Measurements from ENCODE around the gene SLC13A5. TPM values are rescaled to one million over a fixed set of nuclear protein-coding genes. Genes with fewer than 3 reads are reported as not detected.
"Not testable (repeated sequence)": the region's sequence is repeated elsewhere in the genome, so short reads cannot be mapped to it uniquely, and the experiment has no call there.

SLC13A5 gene
- total and polyA plus RNA-seq, 5 donors from 2014 or later = not detected

DNA sequence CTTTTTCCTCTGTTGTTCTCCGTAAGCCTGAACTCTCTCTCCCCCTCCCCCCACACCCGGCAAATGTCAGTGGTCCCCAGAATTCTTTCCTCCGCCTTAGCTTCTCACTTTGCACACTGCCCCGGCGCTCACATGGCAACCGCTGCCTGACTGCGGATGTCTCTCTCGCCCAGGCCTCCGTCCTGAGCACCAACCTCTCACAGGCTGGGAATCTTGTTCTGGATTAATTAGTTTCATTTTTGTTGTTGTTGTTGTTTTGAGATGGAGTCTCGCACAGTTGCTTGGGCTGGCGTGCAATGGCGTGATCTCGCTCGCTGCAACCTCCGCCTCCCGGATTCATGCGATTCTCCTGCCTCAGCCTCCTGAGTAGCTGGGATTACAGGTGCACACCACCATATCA is 45.0 kb downstream of the SLC13A5 start:
- Histone ChIP-seq H3K9me3 (ENCODE audit: control insufficient read depth in 2 of 2, low read length in 2 of 2) (no peaks in the 10 kb centered on the region), H3K4me1 (ENCODE audit: control insufficient read depth, insufficient read depth, low read length, poor library complexity, severe bottlenecking) (no peaks in the 10 kb centered on the region), H3K27me3 (ENCODE audit: control insufficient read depth, insufficient read depth, low read length) (no peaks in the 10 kb centered on the region), H3K4me3 (ENCODE audit: low read depth, low read length) (no peak overlapping the region), H3K36me3 (ENCODE audit: control insufficient read depth, insufficient read depth, low read length) (no peaks in the 10 kb centered on the region), H3K27ac (ENCODE audit: insufficient read depth, low read length, poor library complexity, severe bottlenecking) (no peak overlapping the region)
- ATAC-seq (ENCODE audit: low read depth in 2 of 2) (no peak), DNase-seq (no peak)
- peaks cover 0 to 8% (median 5%) of the 10 kb centered on the region in 4 donors for H3K4me1 Mint-ChIP-seq
- peaks cover 11% of the 10 kb centered on the region for H3K36me3 Mint-ChIP-seq
- no peak overlapping the region for H3K4me3 Mint-ChIP-seq
- H3K9me3 Mint-ChIP-seq = no peaks in the 10 kb centered on the region
- H3K27ac Mint-ChIP-seq = no peak overlapping the region
- H3K27me3 Mint-ChIP-seq = no peaks in the 10 kb centered on the region

DNA sequence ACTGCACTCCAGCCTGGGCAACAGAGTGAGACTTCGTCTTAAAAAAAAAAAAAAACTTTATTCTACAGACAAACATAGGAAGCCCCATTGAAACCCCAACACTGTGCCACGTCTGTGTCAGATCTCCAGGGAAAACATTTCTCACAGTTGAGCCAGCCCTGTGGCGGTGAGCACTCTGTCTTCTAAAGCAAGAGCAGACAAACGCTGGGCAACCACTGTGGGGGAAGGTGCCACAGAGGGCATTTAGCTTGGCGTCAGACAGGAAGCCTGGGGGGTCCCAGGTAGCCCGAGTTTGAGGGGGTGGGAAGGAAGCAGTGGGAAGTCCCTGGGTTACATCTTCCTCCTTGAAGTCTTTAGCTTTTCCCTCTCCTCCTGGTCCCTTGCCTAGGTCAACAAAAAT is 45.7 kb downstream of the SLC13A5 start:
- no peaks in the 10 kb centered on the region for H3K4me1 ChIP-seq (ENCODE audit: control insufficient read depth, insufficient read depth, low read length, poor library complexity, severe bottlenecking)
- Mint-ChIP-seq H3K27me3 (no peaks in the 10 kb centered on the region), H3K4me3 (no peak overlapping the region), H3K36me3 (peaks cover 11% of the 10 kb centered on the region), H3K27ac (no peak overlapping the region), H3K9me3 (no peaks in the 10 kb centered on the region), H3K4me1 (peaks cover 0 to 8% (median 5%) of the 10 kb centered on the region in 4 donors)
- peaks cover 1% of the 10 kb centered on the region for H3K36me3 ChIP-seq (ENCODE audit: control insufficient read depth, insufficient read depth, low read length)
- H3K27ac ChIP-seq (ENCODE audit: insufficient read depth, low read length, poor library complexity, severe bottlenecking) = no peak overlapping the region
- no peak for ATAC-seq (ENCODE audit: low read depth in 2 of 2)
- H3K9me3 ChIP-seq (ENCODE audit: control insufficient read depth in 2 of 2, low read length in 2 of 2) = no peaks in the 10 kb centered on the region
- H3K27me3 ChIP-seq (ENCODE audit: control insufficient read depth, insufficient read depth, low read length) = no peaks in the 10 kb centered on the region
- no peak for DNase-seq
- H3K4me3 ChIP-seq (ENCODE audit: low read depth, low read length) = no peak overlapping the region

DNA sequence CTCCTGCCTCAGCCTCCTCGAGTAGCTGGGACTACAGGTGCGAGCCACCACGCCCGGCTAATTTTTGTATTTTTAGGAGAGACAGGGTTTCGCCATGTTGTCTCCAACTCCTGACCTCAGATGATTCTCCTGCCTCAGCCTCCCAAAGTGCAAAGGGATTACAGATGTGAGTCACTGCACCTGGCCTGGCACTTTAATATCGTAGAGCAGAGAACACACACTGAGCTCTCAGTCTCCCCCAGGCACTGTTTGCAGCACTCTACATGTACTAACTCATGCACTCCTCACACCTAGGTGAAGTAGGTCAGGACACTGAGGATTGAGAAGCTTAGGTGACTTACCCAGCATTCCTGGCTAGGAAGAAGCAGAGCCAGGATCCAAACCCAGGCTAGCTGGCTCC is 46.6 kb downstream of the SLC13A5 start:
- no peaks in the 10 kb centered on the region for H3K9me3 Mint-ChIP-seq
- no peak overlapping the region for H3K27ac Mint-ChIP-seq
- no peaks in the 10 kb centered on the region for H3K27me3 Mint-ChIP-seq
- no peaks in the 10 kb centered on the region for H3K27me3 ChIP-seq (ENCODE audit: control insufficient read depth, insufficient read depth, low read length)
- H3K4me3 ChIP-seq (ENCODE audit: low read depth, low read length) = no peak overlapping the region
- no peak for DNase-seq
- H3K4me3 Mint-ChIP-seq = no peak overlapping the region
- no peaks in the 10 kb centered on the region for H3K9me3 ChIP-seq (ENCODE audit: control insufficient read depth in 2 of 2, low read length in 2 of 2)
- peaks cover 14% of the 10 kb centered on the region for H3K36me3 Mint-ChIP-seq
- H3K4me1 ChIP-seq (ENCODE audit: control insufficient read depth, insufficient read depth, low read length, poor library complexity, severe bottlenecking) = no peaks in the 10 kb centered on the region
- no peak for ATAC-seq (ENCODE audit: low read depth in 2 of 2)
- H3K27ac ChIP-seq (ENCODE audit: insufficient read depth, low read length, poor library complexity, severe bottlenecking) = no peak overlapping the region
- peaks cover 0 to 8% (median 3%) of the 10 kb centered on the region in 4 donors for H3K4me1 Mint-ChIP-seq
- H3K36me3 ChIP-seq (ENCODE audit: control insufficient read depth, insufficient read depth, low read length) = peaks cover 4% of the 10 kb centered on the region

- peaks cover 14% of the 10 kb centered on the region for H3K36me3 Mint-ChIP-seq
- Histone ChIP-seq H3K4me3 (ENCODE audit: low read depth, low read length) (no peak overlapping the region), H3K36me3 (ENCODE audit: control insufficient read depth, insufficient read depth, low read length) (peaks cover 4% of the 10 kb centered on the region), H3K27me3 (ENCODE audit: control insufficient read depth, insufficient read depth, low read length) (no peaks in the 10 kb centered on the region), H3K9me3 (ENCODE audit: control insufficient read depth in 2 of 2, low read length in 2 of 2) (no peaks in the 10 kb centered on the region), H3K4me1 (ENCODE audit: control insufficient read depth, insufficient read depth, low read length, poor library complexity, severe bottlenecking) (no peaks in the 10 kb centered on the region), H3K27ac (ENCODE audit: insufficient read depth, low read length, poor library complexity, severe bottlenecking) (no peak overlapping the region)
- no peaks in the 10 kb centered on the region for H3K9me3 Mint-ChIP-seq
- no peak overlapping the region for H3K27ac Mint-ChIP-seq
- peaks cover 0 to 9% (median 3%) of the 10 kb centered on the region in 4 donors for H3K4me1 Mint-ChIP-seq
- ATAC-seq (ENCODE audit: low read depth in 2 of 2) (peak; percentile 66 to 71), DNase-seq (peak in 1 of 3 donors; percentile 61)
- no peaks in the 10 kb centered on the region for H3K27me3 Mint-ChIP-seq
- no peak overlapping the region for H3K4me3 Mint-ChIP-seq
Observed at GRCh38 chr17:6666077-6666521, 47.1 kb downstream of the SLC13A5 start.

GRCh38 chr17:6663200-6663599 is 50.0 kb downstream of the SLC13A5 start:
- H3K27ac Mint-ChIP-seq; H3K9me3 ChIP-seq (ENCODE audit: control insufficient read depth in 2 of 2, low read length in 2 of 2); H3K27me3 Mint-ChIP-seq; H3K4me1 ChIP-seq (ENCODE audit: control insufficient read depth, insufficient read depth, low read length, poor library complexity, severe bottlenecking); H3K9me3 Mint-ChIP-seq; H3K27ac ChIP-seq (ENCODE audit: insufficient read depth, low read length, poor library complexity, severe bottlenecking); ATAC-seq (ENCODE audit: low read depth in 2 of 2); H3K36me3 ChIP-seq (ENCODE audit: control insufficient read depth, insufficient read depth, low read length); H3K4me3 ChIP-seq (ENCODE audit: low read depth, low read length); H3K27me3 ChIP-seq (ENCODE audit: control insufficient read depth, insufficient read depth, low read length); DNase-seq: not testable (repeated sequence)
- Mint-ChIP-seq H3K4me1 (peaks cover 0 to 24% (median 14%) of the 10 kb centered on the region in 4 donors), H3K36me3 (peaks cover 13% of the 10 kb centered on the region), H3K4me3 (peak overlapping the region in 1 of 4 donors; percentile 32)

DNA sequence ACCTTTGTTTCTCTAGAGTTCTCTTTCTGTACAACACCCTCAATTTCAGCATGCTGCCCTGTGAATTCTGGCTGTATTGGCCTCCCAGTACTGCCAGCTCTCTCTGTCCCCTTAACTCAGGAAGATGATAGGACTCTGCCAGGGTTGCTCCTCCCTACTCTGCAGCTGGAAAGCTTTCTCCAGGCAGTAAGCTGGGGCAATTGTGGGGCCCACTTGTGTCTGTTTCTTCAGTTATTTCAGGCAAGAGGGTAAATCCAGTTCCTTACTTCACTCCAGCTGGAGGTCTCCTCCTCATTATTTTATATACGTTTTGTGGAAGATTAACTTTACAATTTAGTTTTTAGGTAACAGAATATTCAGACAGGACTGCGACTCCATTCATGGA is 51.7 kb downstream of the SLC13A5 start:
- Histone ChIP-seq H3K4me3 (ENCODE audit: low read depth, low read length) (no peak overlapping the region), H3K27ac (ENCODE audit: insufficient read depth, low read length, poor library complexity, severe bottlenecking) (no peak overlapping the region), H3K27me3 (ENCODE audit: control insufficient read depth, insufficient read depth, low read length) (no peaks in the 10 kb centered on the region), H3K9me3 (ENCODE audit: control insufficient read depth in 2 of 2, low read length in 2 of 2) (no peaks in the 10 kb centered on the region), H3K36me3 (ENCODE audit: control insufficient read depth, insufficient read depth, low read length) (peaks cover 4% of the 10 kb centered on the region), H3K4me1 (ENCODE audit: control insufficient read depth, insufficient read depth, low read length, poor library complexity, severe bottlenecking) (peaks cover 8% of the 10 kb centered on the region)
- ATAC-seq (ENCODE audit: low read depth in 2 of 2) = no peak
- Mint-ChIP-seq H3K27ac (peak overlapping the region in 1 of 3 donors; percentile 36), H3K36me3 (peaks cover 13% of the 10 kb centered on the region), H3K4me1 (peaks cover 0 to 34% (median 22%) of the 10 kb centered on the region in 4 donors), H3K4me3 (no peak overlapping the region), H3K27me3 (peaks cover 10% of the 10 kb centered on the region), H3K9me3 (peaks cover 0 to 2% (median 0%) of the 10 kb centered on the region in 7 donors)
- DNase-seq = no peak

DNA sequence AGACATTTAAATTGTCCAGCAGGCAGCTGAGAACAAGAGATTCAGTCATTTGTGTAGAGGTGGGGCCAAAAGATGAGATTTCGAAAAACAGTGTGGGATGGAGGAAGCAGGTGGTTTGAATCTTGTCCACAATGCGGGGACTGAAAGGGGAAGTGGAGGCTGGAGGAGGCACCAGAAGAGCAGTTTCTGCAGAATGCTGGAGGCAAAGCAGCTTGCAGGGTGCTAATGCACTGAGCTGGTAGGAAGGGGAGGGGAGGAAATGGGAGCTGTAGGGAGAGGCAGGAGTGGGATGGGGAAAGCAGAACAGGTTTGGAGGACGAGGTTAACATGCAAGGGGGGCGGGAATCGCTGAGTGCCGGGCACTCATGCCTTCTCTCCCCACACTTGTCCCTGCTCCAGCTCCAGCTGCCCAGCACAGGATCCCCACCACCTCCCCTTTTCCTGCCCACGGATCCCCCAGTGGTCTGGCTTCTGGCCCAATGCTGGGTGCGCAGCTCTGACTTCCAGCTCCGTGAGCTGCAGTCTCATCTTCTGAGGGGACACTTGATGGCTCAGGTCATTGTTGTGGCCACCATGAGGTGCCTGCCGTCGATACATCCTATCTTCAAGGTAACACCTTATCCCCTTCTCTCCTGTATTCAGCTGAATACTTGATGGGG is 52.2 kb downstream of the SLC13A5 start:
- DNase-seq (no peak), ATAC-seq (ENCODE audit: low read depth in 2 of 2) (no peak)
- Mint-ChIP-seq H3K36me3 (peaks cover 13% of the 10 kb centered on the region), H3K27ac (peak overlapping the region in 2 of 3 donors; percentile 24 to 82), H3K4me1 (peaks cover 0 to 35% (median 20%) of the 10 kb centered on the region in 4 donors), H3K27me3 (peaks cover 14% of the 10 kb centered on the region), H3K4me3 (no peak overlapping the region), H3K9me3 (peaks cover 0 to 2% (median 0%) of the 10 kb centered on the region in 7 donors)
- Histone ChIP-seq H3K36me3 (ENCODE audit: control insufficient read depth, insufficient read depth, low read length) (peaks cover 4% of the 10 kb centered on the region), H3K4me3 (ENCODE audit: low read depth, low read length) (no peak overlapping the region), H3K4me1 (ENCODE audit: control insufficient read depth, insufficient read depth, low read length, poor library complexity, severe bottlenecking) (peaks cover 8% of the 10 kb centered on the region), H3K9me3 (ENCODE audit: control insufficient read depth in 2 of 2, low read length in 2 of 2) (no peaks in the 10 kb centered on the region), H3K27ac (ENCODE audit: insufficient read depth, low read length, poor library complexity, severe bottlenecking) (no peak overlapping the region), H3K27me3 (ENCODE audit: control insufficient read depth, insufficient read depth, low read length) (no peaks in the 10 kb centered on the region)

DNA sequence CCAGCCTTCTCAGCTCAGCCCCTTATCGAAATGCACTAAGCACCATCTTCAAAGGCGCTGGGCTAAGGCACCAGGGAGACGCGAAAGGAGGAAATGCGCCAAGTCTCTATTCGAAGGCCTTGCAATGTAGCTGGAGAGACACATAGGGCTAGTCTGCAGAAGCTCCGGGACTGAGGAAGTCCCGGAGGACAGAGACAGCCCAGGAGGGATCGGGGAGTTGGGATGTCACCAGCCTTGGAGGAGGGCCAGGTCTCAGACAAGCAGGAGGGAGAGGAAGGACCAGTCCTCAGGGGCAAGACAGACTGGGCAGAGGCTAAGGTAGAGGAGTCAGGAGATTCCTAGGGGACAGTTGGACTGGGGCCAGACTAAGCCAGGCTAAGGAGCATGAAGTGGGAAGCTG is 53.1 kb downstream of the SLC13A5 start:
- Histone ChIP-seq H3K4me3 (ENCODE audit: low read depth, low read length) (no peak overlapping the region), H3K9me3 (ENCODE audit: control insufficient read depth in 2 of 2, low read length in 2 of 2) (no peaks in the 10 kb centered on the region), H3K27me3 (ENCODE audit: control insufficient read depth, insufficient read depth, low read length) (no peaks in the 10 kb centered on the region), H3K27ac (ENCODE audit: insufficient read depth, low read length, poor library complexity, severe bottlenecking) (no peak overlapping the region), H3K36me3 (ENCODE audit: control insufficient read depth, insufficient read depth, low read length) (peaks cover 4% of the 10 kb centered on the region), H3K4me1 (ENCODE audit: control insufficient read depth, insufficient read depth, low read length, poor library complexity, severe bottlenecking) (peaks cover 12% of the 10 kb centered on the region)
- no peak for DNase-seq
- H3K27me3 Mint-ChIP-seq = peaks cover 21% of the 10 kb centered on the region
- peaks cover 0 to 2% (median 0%) of the 10 kb centered on the region in 7 donors for H3K9me3 Mint-ChIP-seq
- peaks cover 11% of the 10 kb centered on the region for H3K36me3 Mint-ChIP-seq
- no peak for ATAC-seq (ENCODE audit: low read depth in 2 of 2)
- peaks cover 0 to 40% (median 23%) of the 10 kb centered on the region in 4 donors for H3K4me1 Mint-ChIP-seq
- H3K4me3 Mint-ChIP-seq = peak overlapping the region in 3 of 4 donors; percentile 7 to 48 (median 32)
- H3K27ac Mint-ChIP-seq = peak overlapping the region in 1 of 3 donors; percentile 82
